ENCODE data around the gene CAPN11.

GRCh38 chr6:44123544-44123943, 35.1 kb upstream of the CAPN11 start:
- TF ChIP-seq REST (IDR thresholded peaks at IDR 0.05; ENCODE audit: insufficient read depth in 1 of 2, low read depth in 2 of 2, low read length in 2 of 2) (no peak), TAF1 (IDR thresholded peaks at IDR 0.05; ENCODE audit: borderline replicate concordance, insufficient read depth, low read length) (no peak)

Data from PFSK-1 (cell line).